SK-N-SH (cell line): ENCODE measurements around the gene S1PR2. TPM values are rescaled to one million over a fixed set of nuclear protein-coding genes. Genes with fewer than 3 reads are reported as not detected.

Experiments
- CTCF ChIA-PET: fragments of 300-600, 350-600 bp; formaldehyde crosslinking; extraction: SDS; loops from one replicate; lab custom pipeline; 2021; lab: Yijun Ruan, JAX
- POLR2A ChIA-PET: fragments of 350-600 bp; sonication (Branson Sonifier 250); formaldehyde crosslinking; extraction: SDS; loops from one replicate; lab custom pipeline; 2020; ENCODE audit warnings: antibody characterized with exemption, inconsistent platforms; lab: Yijun Ruan, JAX
- DNase-seq: peaks from one replicate; pipeline ENCODE4 v3.0.0; 2012
- H2AFZ ChIP-seq: fragments of 200-600 bp; sonication (generic); 2 replicates; pipeline ENCODE4 v1.8.1; 2016; ENCODE audit warnings: antibody characterized with exemption, mild to moderate bottlenecking, low read depth
- H3F3A ChIP-seq: fragments of 200-600 bp; sonication (generic); replicated peaks from 2 replicates; pipeline ENCODE3; 2016; ENCODE audit warnings: antibody characterized with exemption, mild to moderate bottlenecking; ENCODE audit not compliant: insufficient read depth
- H3K27ac ChIP-seq, 2 experiments: fragments of 200-500 bp in 1 of 2; fragments of 200-600 bp in 1 of 2; sonication (Bioruptor generic) in 1 of 2; sonication (generic), shearing (Covaris generic) in 1 of 2; 2 replicates each; pipeline versions ENCODE4 v1.5.1 to v1.6.1; 2014 to 2016; ENCODE audit warnings: low read depth in 2 of 2, inconsistent platforms in 1 of 2, low read length in 1 of 2, mild to moderate bottlenecking in 1 of 2, mixed read lengths in 1 of 2
- H3K27me3 ChIP-seq: fragments of 200-600 bp; sonication (generic), shearing (Covaris generic); 2 replicates; pipeline ENCODE4 v1.6.1; 2016; ENCODE audit warnings: mixed run types; ENCODE audit not compliant: insufficient read depth
- H3K36me3 ChIP-seq, 2 experiments: fragments of 200-500 bp in 1 of 2; fragments of 200-600 bp in 1 of 2; sonication (Bioruptor generic) in 1 of 2; sonication (generic) in 1 of 2; replicated peaks in 1 of 2; 2 replicates each; pipeline versions ENCODE3 to v1.5.1; 2014 to 2016; ENCODE audit warnings: low read length in 1 of 2, mild to moderate bottlenecking in 1 of 2; ENCODE audit not compliant: insufficient read depth in 2 of 2, control insufficient read depth in 1 of 2
- H3K4me1 ChIP-seq, 2 experiments: fragments of 200-500 bp in 1 of 2; fragments of 200-600 bp in 1 of 2; sonication (Bioruptor generic) in 1 of 2; sonication (generic), shearing (Covaris generic) in 1 of 2; 2 replicates each; pipeline versions ENCODE4 v1.5.1 to v1.6.1; 2014 to 2016; ENCODE audit warnings: low read depth in 1 of 2, low read length in 1 of 2, mixed run types in 1 of 2; ENCODE audit not compliant: insufficient read depth in 2 of 2, control insufficient read depth in 1 of 2
- H3K4me2 ChIP-seq: fragments of 200-600 bp; sonication (generic), shearing (Covaris generic); 2 replicates; pipeline ENCODE4 v1.6.1; 2017; ENCODE audit warnings: mixed run types
- H3K4me3 ChIP-seq, 2 experiments: fragments of 200-500 bp in 1 of 2; fragments of 200-600 bp in 1 of 2; sonication (Bioruptor generic) in 1 of 2; sonication (generic), shearing (Covaris generic) in 1 of 2; 2 replicates each; pipeline versions ENCODE4 v1.5.1 to v1.8.1; 2014 to 2016; ENCODE audit warnings: low read depth in 2 of 2, inconsistent platforms in 1 of 2, low read length in 1 of 2, mild to moderate bottlenecking in 1 of 2, mixed read lengths in 1 of 2, moderate library complexity in 1 of 2
- H3K79me2 ChIP-seq: fragments of 200-600 bp; sonication (generic); 2 replicates; pipeline ENCODE4 v1.8.1; 2017; ENCODE audit warnings: mild to moderate bottlenecking; ENCODE audit not compliant: insufficient read depth
- H3K9ac ChIP-seq: fragments of 200-600 bp; sonication (generic); 2 replicates; pipeline ENCODE4 v1.6.1; 2017; ENCODE audit warnings: mixed run types
- H3K9me2 ChIP-seq: fragments of 200-600 bp; sonication (generic); 2 replicates; pipeline ENCODE4 v1.6.1; 2017; ENCODE audit warnings: mixed run types
- H3K9me3 ChIP-seq: fragments of 200-600 bp; sonication (generic); 2 replicates; pipeline ENCODE4 v1.6.1; 2017; ENCODE audit warnings: mixed run types, mild to moderate bottlenecking, moderate library complexity
- H4K20me1 ChIP-seq: fragments of 200-600 bp; sonication (generic); 2 replicates; pipeline ENCODE4 v1.6.1; 2017; ENCODE audit warnings: mild to moderate bottlenecking, mixed run types; ENCODE audit not compliant: insufficient read depth
- ELF1 ChIP-seq: IDR thresholded peaks from 2 replicates; pipeline ENCODE4 v1.4.0; 2012
- FOSL2 ChIP-seq: IDR thresholded peaks from 2 replicates; pipeline ENCODE4 v1.4.0; 2012; ENCODE audit warnings: low read depth, mild to moderate bottlenecking, moderate library complexity, borderline replicate concordance
- GABPA ChIP-seq: IDR thresholded peaks from 2 replicates; pipeline ENCODE4 v1.4.0; 2012; ENCODE audit warnings: low read depth, mild to moderate bottlenecking
- IRF3 ChIP-seq: fragments of 150-350 bp; IDR thresholded peaks from 2 replicates; pipeline ENCODE4 v1.6.1; 2016; ENCODE audit warnings: mild to moderate bottlenecking, low read depth, low read length
- JUND ChIP-seq: IDR thresholded peaks from 2 replicates; pipeline ENCODE4 v1.4.0; 2012
- MAX ChIP-seq: IDR thresholded peaks from 2 replicates; pipeline ENCODE4 v1.4.0; 2012; ENCODE audit warnings: low read depth
- MXI1 ChIP-seq: IDR thresholded peaks from 2 replicates; pipeline ENCODE4 v1.6.1; 2012; ENCODE audit warnings: mild to moderate bottlenecking, low read depth, low read length, improper control_type of control experiment
- PBX3 ChIP-seq: IDR thresholded peaks from 2 replicates; pipeline ENCODE4; 2012
- POLR2AphosphoS5 ChIP-seq: IDR thresholded peaks from 2 replicates; pipeline ENCODE4 v1.6.1; 2012; ENCODE audit warnings: low read depth, low read length
- REST ChIP-seq: IDR thresholded peaks from 2 replicates; pipeline ENCODE4 v1.6.1; 2012; ENCODE audit warnings: mild to moderate bottlenecking, low read depth, low read length, moderate library complexity
- SIN3A ChIP-seq: IDR thresholded peaks from 2 replicates; pipeline ENCODE4 v1.6.1; 2012; ENCODE audit warnings: low read depth, mild to moderate bottlenecking, low read length, moderate library complexity, borderline replicate concordance
- TAF1 ChIP-seq: IDR thresholded peaks from 2 replicates; pipeline ENCODE4 v1.6.1; 2012; ENCODE audit warnings: low read depth, mild to moderate bottlenecking, low read length, moderate library complexity, borderline replicate concordance
- TCF12 ChIP-seq: IDR thresholded peaks from 2 replicates; pipeline ENCODE4 v1.4.0; 2012
- YY1 ChIP-seq: IDR thresholded peaks from 2 replicates; pipeline ENCODE4 v1.4.0; 2012; ENCODE audit warnings: low read depth, mild to moderate bottlenecking
- WGBS: methylation state at CpG from one replicate; pipeline ENCODE4 v1.1.6; 2017; ENCODE audit warnings: low lambda C conversion rate; 5-methylcytosine and 5-hydroxymethylcytosine counted together
- polyA plus RNA-seq, 3 experiments: library from polyadenylated mRNA; depleted of rRNA; stranded (reverse); fragments of >200 nt; gene quantifications; 2 replicates each; pipeline ENCODE4 v1.2.3, GENCODE V29; 2012

Gene S1PR2
- polyA plus RNA-seq, 1 of the 3 experiments (the other 2 are of a cell fraction), result 3.6 TPM

- peaks cover 21% of the 10 kb centered on the region for H3K79me2 ChIP-seq
- CTCF ChIA-PET, result interaction anchor here (6.1 to 17.2 kb wide), 2 partner anchors 13 to 127 kb away, joined by 81 to 596 read pairs; partner anchors contain the start of genes ICAM1 and TYK2
- peaks cover 0 to 5% of the 10 kb centered on the region in 2 experiments; a peak in 1 of 4 replicates for H3K4me1 ChIP-seq
- no peaks in the 10 kb centered on the region for H4K20me1 ChIP-seq
- H3K9me3 ChIP-seq, result no peaks in the 10 kb centered on the region
- H3K9ac ChIP-seq, result no peak overlapping the region
- H3K36me3 ChIP-seq, result peaks cover 6 to 23% of the 10 kb centered on the region in 2 experiments
- DNase-seq, result no peak
- H3K4me3 ChIP-seq, result no peak overlapping the region
- H3F3A ChIP-seq, result peaks cover 10% of the 10 kb centered on the region
- H3K4me2 ChIP-seq, result no peak overlapping the region
- TF ChIP-seq POLR2AphosphoS5, result no peak
- TF ChIP-seq GABPA, result no peak
- TF ChIP-seq ELF1, result no peak
- TF ChIP-seq FOSL2, result no peak
- no peak for TF ChIP-seq YY1
- TF ChIP-seq TCF12, result no peak
- no peak for TF ChIP-seq TAF1
- TF ChIP-seq PBX3, result no peak
- no peak for TF ChIP-seq MXI1
- TF ChIP-seq IRF3, result no peak
- TF ChIP-seq REST, result no peak
- no peak for TF ChIP-seq SIN3A
- TF ChIP-seq JUND, result no peak
- no peak for TF ChIP-seq MAX
- no peaks in the 10 kb centered on the region for H3K9me2 ChIP-seq
- 97% methylated on average over 18 of the region's 18 CpGs for WGBS
- no peak overlapping the region for H3K27ac ChIP-seq
- POLR2A ChIA-PET, result interaction anchor here (0.6 kb wide), 1 partner anchor 62 kb away, joined by 3 read pairs; the partner anchor contains the start of gene DNMT1
- no peak overlapping the region for H2AFZ ChIP-seq
- no peaks in the 10 kb centered on the region for H3K27me3 ChIP-seq
Measured at GRCh38 chr19:10256551-10256950, 25.4 kb upstream of the S1PR2 start.
